ENCODE measurements around the gene KYAT1. TPM values are rescaled to one million over a fixed set of nuclear protein-coding genes. Genes with fewer than 3 reads are reported as not detected.

The KYAT1 gene
- total and polyA plus RNA-seq, 4 experiments from 2014 or later: 9.8 to 12.4 (median 11.3) TPM

DNA sequence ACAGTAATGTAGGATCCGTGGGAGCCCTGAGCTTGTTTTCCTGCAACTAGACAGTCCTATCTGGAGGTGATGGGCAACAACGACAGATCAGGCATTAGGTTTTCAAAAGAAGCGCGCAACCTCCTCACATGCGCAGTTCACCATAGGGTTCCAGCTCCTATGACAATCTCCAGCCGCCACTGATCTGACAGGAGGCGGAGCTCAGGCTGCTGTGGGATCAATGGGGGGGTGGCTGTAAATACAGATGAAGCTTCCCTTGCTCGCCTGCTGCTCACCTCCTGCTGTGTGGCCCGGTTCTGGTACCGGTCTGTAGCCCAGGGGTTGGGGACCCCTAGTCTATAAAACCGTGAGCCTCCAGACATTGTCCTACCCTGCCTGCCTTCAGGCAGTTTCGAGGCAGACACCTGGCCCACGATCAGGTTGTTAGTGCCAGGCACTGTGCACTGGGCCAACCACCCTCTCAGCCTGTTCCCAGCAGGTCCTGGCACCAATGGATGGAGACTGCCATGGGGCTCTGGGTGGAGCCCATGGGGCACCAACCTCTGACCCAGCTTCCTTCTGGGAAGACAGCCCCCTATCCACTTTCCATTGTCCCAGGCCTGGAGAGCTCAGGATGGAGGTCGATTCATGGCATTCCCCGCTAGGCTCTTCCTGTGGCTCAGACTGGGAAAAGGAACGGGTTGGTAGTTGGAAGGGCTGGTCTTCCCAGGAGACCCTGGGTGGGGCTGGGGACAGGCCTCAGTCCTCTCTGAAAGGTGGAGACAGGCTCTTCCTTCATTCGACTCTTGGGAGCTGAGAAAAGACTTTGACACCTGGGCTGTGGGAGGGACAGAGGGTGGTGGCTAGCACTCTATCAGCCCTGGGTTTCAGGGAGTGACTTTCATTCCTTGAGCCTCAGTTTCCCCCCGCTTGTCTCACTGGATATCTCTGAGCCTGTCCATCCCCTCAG is 61.8 kb downstream of the KYAT1 start:
- intact Hi-C loops (cut with micrococcal nuclease): loop anchor here (2.0 to 10.0 kb wide), 3 partner anchors 61 to 171 kb away; partner anchors contain the start of genes KYAT1 and ZDHHC12
- Mint-ChIP-seq H3K36me3 (peaks cover 2 to 28% of the 10 kb centered on the region in 2 donors), H3K9me3 (peaks cover 0 to 2% (median 0%) of the 10 kb centered on the region in 8 donors), H3K4me3 (peak overlapping the region; percentile 82 to 88 (median 86)), H3K27ac (peak overlapping the region in 6 of 7 donors; percentile 41 to 92 (median 81)), H3K4me1 (peaks cover 7 to 37% (median 10%) of the 10 kb centered on the region in 4 donors), H3K27me3 (no peaks in the 10 kb centered on the region)
- DNase-seq: no peak
- H3K4me3 ChIP-seq (ENCODE audit: low read length in 2 of 2): no peak overlapping the region
- peaks cover 16% of the 10 kb centered on the region for H3K36me3 ChIP-seq (ENCODE audit: insufficient read depth, low read length)
- ChIA-PET POLR2A (ENCODE audit: partially characterized antibody) (interaction anchor here (0.9 to 4.0 kb wide), 9 partner anchors 9 to 269 kb away, joined by 3 to 77 read pairs (median 20); partner anchors contain the start of genes SET, SH3GLB2, SPOUT1 and SPTAN1), CTCF (ENCODE audit: partially characterized antibody) (interaction anchor here (1.4 to 1.5 kb wide), 2 partner anchors 10 to 11 kb away, joined by 4 read pairs; partner anchors contain the start of gene SPOUT1)
- H3K27ac ChIP-seq (ENCODE audit: low read depth, low read length): no peak overlapping the region
- H3K4me1 ChIP-seq (ENCODE audit: insufficient read depth, low read length): peaks cover 19% of the 10 kb centered on the region
- no peaks in the 10 kb centered on the region for H3K9me3 ChIP-seq (ENCODE audit: control insufficient read depth in 1 of 2, low read length in 2 of 2)
- no peaks in the 10 kb centered on the region for H3K27me3 ChIP-seq (ENCODE audit: insufficient read depth, low read length)

DNA sequence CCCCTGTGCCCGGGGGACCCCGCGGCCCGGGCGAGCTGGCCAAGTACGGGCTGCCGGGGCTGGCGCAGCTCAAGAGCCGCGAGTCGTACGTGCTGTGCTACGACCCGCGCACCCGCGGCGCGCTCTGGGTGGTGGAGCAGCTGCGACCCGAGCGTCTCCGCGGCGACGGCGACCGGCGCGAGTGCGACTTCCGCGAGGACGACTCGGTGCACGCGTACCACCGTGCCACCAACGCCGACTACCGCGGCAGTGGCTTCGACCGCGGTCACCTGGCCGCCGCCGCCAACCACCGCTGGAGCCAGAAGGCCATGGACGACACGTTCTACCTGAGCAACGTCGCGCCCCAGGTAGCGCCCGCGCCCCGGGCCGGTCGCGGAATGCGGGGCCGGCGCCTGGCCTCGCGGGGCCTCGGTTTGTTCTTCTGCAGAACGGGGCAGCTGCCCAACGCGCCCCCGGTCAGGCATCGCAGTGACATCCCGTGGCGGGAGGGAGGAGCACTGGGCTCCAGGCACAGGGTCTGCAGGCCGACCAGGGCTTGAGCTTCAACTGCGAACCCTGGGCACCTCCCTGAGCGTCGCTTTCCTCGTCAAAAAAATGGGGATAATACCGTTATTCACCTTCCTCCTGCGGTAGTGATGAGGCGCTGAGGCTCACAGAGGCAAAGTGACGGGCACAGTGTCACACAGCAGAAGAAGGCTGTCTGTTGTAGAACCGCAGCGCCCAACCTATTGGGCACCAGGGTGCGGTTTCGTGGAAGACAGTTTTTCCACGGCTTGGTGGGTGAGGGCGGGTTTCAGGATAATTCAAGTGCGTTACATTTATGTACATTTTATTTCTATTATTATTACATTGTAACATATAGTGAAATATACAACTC is 62.7 kb downstream of the KYAT1 start:
- peak in 4 of 5 donors; percentile 16 to 56 (median 48) for DNase-seq
- Histone ChIP-seq H3K27me3 (ENCODE audit: insufficient read depth, low read length) (no peaks in the 10 kb centered on the region), H3K36me3 (ENCODE audit: insufficient read depth, low read length) (peaks cover 8% of the 10 kb centered on the region), H3K27ac (ENCODE audit: low read depth, low read length) (peak overlapping the region; percentile 35), H3K4me3 (ENCODE audit: low read length in 2 of 2) (peak overlapping the region; percentile 11 to 69), H3K4me1 (ENCODE audit: insufficient read depth, low read length) (peaks cover 19% of the 10 kb centered on the region), H3K9me3 (ENCODE audit: control insufficient read depth in 1 of 2, low read length in 2 of 2) (no peaks in the 10 kb centered on the region)
- intact Hi-C loops (cut with micrococcal nuclease): loop anchor here (1.0 to 10.0 kb wide), 5 partner anchors 10 to 170 kb away; partner anchors contain the start of genes KYAT1, SPOUT1, ZDHHC12 and ZER1
- CTCF ChIA-PET (ENCODE audit: partially characterized antibody): interaction anchor here (0.5 to 2.0 kb wide), 28 partner anchors 8 to 497 kb away, joined by 3 to 33 read pairs (median 4); partner anchors contain the start of genes COQ4, SPOUT1, TRUB2 and ZER1
- H3K9me3 Mint-ChIP-seq: peaks cover 0 to 2% (median 0%) of the 10 kb centered on the region in 8 donors
- peak overlapping the region; percentile 62 to 95 (median 84) for H3K27ac Mint-ChIP-seq
- no peaks in the 10 kb centered on the region for H3K27me3 Mint-ChIP-seq
- POLR2A ChIA-PET (ENCODE audit: partially characterized antibody): interaction anchor here (0.5 to 4.0 kb wide), 26 partner anchors 9 to 1068 kb away, joined by 3 to 77 read pairs (median 5); partner anchors contain the start of genes DYNC2I2, GLE1, KYAT1 and LRRC8A
- peaks cover 0 to 20% of the 10 kb centered on the region in 2 donors for H3K36me3 Mint-ChIP-seq
- peak overlapping the region; percentile 83 to 88 (median 86) for H3K4me3 Mint-ChIP-seq
- peaks cover 7 to 37% (median 10%) of the 10 kb centered on the region in 4 donors for H3K4me1 Mint-ChIP-seq

DNA sequence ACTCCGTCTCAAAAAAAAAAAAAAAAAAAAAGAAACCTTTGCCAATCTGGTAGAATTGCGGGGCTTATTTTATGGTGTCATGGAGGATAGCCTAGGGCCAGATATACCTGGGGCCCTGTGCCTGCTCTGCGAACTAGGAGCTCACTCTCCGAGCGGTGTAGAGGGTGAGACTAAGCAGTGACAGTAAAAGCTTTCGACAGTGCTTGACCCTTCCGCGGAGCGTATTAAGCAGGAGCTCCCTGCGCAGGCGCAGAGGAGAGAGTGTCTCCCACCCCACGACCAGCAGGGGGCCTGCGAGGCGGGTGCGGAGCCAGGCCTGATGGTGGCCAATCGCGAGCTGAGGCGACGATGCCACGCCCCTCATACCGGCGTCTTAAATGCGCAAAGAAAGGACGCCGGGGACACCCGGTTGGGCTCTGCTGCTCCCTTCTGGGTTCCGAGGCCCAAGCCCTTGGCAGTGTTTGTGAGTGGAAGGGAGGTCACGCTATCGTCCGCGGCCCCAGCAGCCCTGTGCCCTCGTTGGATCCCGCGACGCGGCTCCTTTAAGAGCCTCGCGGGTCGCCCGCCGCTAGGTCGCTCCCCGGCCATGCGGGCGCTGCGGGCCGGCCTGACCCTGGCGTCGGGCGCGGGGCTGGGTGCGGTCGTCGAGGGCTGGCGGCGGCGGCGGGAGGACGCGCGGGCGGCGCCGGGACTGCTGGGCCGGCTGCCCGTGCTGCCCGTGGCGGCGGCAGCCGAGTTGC is 63.5 kb downstream of the KYAT1 start, which contains the start of gene ENDOG:
TSS of gene ENDOG (plus strand) at position 402 of the 740 bp plus-strand sequence. CDS start at position 587, 185 bp downstream.
- no peaks in the 10 kb centered on the region for H3K9me3 ChIP-seq (ENCODE audit: control insufficient read depth in 1 of 2, low read length in 2 of 2)
- H3K4me3 ChIP-seq (ENCODE audit: low read length in 2 of 2): peak within 1 kb of the TSS; percentile 42 to 69
- H3K4me1 ChIP-seq (ENCODE audit: insufficient read depth, low read length): peaks cover 19% of the 10 kb centered on the region
- ChIA-PET POLR2A (ENCODE audit: partially characterized antibody) (interaction anchor here (0.6 to 4.0 kb wide), 31 partner anchors 8 to 1069 kb away, joined by 3 to 77 read pairs (median 5); partner anchors contain the start of genes DOLK, DYNC2I2, GLE1 and KYAT1), CTCF (ENCODE audit: partially characterized antibody) (interaction anchor here (0.5 to 2.0 kb wide), 34 partner anchors 8 to 496 kb away, joined by 3 to 33 read pairs (median 4); partner anchors contain the start of genes COQ4, KYAT1, LRRC8A and PKN3)
- peak; percentile 95 to 97 (median 96) for DNase-seq
- peak within 1 kb of the TSS; percentile 45 for H3K27ac ChIP-seq (ENCODE audit: low read depth, low read length)
- Mint-ChIP-seq H3K4me3 (peak within 1 kb of the TSS; percentile 87 to 97 (median 89)), H3K27ac (peak within 1 kb of the TSS; percentile 86 to 96 (median 93)), H3K36me3 (peaks cover 0 to 18% of the 10 kb centered on the region in 2 donors), H3K9me3 (peaks cover 0 to 2% (median 0%) of the 10 kb centered on the region in 8 donors), H3K27me3 (no peaks in the 10 kb centered on the region), H3K4me1 (peaks cover 7 to 37% (median 10%) of the 10 kb centered on the region in 4 donors)
- intact Hi-C loops (cut with micrococcal nuclease): loop anchor here (1.0 to 10.0 kb wide), 5 partner anchors 11 to 169 kb away; partner anchors contain the start of genes KYAT1, SPOUT1, ZDHHC12 and ZER1
- H3K27me3 ChIP-seq (ENCODE audit: insufficient read depth, low read length): no peaks in the 10 kb centered on the region
- peaks cover 8% of the 10 kb centered on the region for H3K36me3 ChIP-seq (ENCODE audit: insufficient read depth, low read length)

DNA sequence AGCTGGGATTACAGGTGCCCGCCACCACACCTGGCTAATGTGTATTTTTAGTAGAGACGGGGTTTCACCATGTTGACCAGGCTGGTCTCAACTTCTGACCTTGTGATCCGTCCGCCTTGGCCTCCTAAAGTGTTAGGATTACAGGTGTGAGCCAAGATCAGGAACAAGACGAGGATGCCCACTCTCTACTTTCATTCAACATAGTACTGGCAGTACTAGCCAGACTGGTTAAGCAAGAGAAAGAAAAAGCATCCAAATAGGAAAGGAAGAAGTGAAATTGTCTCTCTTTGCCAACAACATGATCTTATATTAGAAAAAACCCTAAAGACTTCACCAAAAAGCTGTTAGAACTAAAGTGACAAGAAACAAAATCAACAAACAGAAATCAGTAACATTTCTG is 70.9 kb downstream of the KYAT1 start:
- intact Hi-C loops (cut with micrococcal nuclease): loop anchor here (10.0 kb wide), 1 partner anchor 86 kb away; the partner anchor contains the start of gene ZDHHC12
- Histone ChIP-seq H3K36me3 (ENCODE audit: insufficient read depth, low read length) (peaks cover 10% of the 10 kb centered on the region), H3K4me1 (ENCODE audit: insufficient read depth, low read length) (no peaks in the 10 kb centered on the region), H3K9me3 (ENCODE audit: control insufficient read depth in 1 of 2, low read length in 2 of 2) (no peaks in the 10 kb centered on the region), H3K27me3 (ENCODE audit: insufficient read depth, low read length) (no peaks in the 10 kb centered on the region), H3K27ac (ENCODE audit: low read depth, low read length) (no peak overlapping the region), H3K4me3 (ENCODE audit: low read length in 2 of 2) (no peak overlapping the region)
- H3K27me3 Mint-ChIP-seq: no peaks in the 10 kb centered on the region
- H3K4me3 Mint-ChIP-seq: no peak overlapping the region
- H3K36me3 Mint-ChIP-seq: peaks cover 9 to 15% of the 10 kb centered on the region in 2 donors
- peaks cover 0 to 2% (median 0%) of the 10 kb centered on the region in 4 donors for H3K4me1 Mint-ChIP-seq
- no peaks in the 10 kb centered on the region for H3K9me3 Mint-ChIP-seq
- peak overlapping the region in 1 of 7 donors; percentile 47 for H3K27ac Mint-ChIP-seq
- POLR2A ChIA-PET (ENCODE audit: partially characterized antibody): interaction anchor here (1.1 kb wide), 1 partner anchor 7 kb away, joined by 3 read pairs; the partner anchor contains the start of gene ENDOG
- DNase-seq: no peak
- CTCF ChIA-PET (ENCODE audit: partially characterized antibody): no interaction called here

DNA sequence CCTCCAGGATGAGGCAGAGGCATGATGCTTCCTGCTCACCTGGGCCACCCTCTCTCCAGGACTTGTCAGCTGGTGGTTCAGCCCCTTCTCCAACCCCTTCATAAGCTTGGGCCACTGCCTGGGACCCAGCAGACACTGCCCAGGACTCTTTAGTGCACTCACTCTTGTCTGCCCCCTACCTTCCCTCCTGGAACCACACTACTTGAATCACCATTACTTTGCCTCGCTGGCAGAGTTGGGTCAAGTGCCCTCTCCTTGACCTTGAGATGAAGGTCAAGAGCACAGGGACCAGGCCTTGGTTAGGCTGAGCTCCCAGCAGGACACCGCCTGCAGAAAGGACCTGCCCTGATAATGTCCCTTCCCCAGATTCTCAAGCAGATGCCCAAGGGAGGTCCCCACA is 71.9 kb downstream of the KYAT1 start:
- intact Hi-C loops (cut with micrococcal nuclease): loop anchor here (10.0 kb wide), 1 partner anchor 85 kb away; the partner anchor contains the start of gene ZDHHC12
- POLR2A ChIA-PET (ENCODE audit: partially characterized antibody): interaction anchor here (1.1 kb wide), 1 partner anchor 8 kb away, joined by 3 read pairs; the partner anchor contains the start of gene ENDOG
- peak overlapping the region in 3 of 7 donors; percentile 0 to 27 (median 27) for H3K27ac Mint-ChIP-seq

More for the DNA sequence above, 71.9 kb downstream of the KYAT1 start:
- Mint-ChIP-seq H3K4me3 (no peak overlapping the region), H3K9me3 (no peaks in the 10 kb centered on the region), H3K36me3 (peaks cover 9 to 21% of the 10 kb centered on the region in 2 donors), H3K27me3 (no peaks in the 10 kb centered on the region), H3K4me1 (no peaks in the 10 kb centered on the region)
- no peak overlapping the region for H3K27ac ChIP-seq (ENCODE audit: low read depth, low read length)
- no peaks in the 10 kb centered on the region for H3K4me1 ChIP-seq (ENCODE audit: insufficient read depth, low read length)
- no peaks in the 10 kb centered on the region for H3K9me3 ChIP-seq (ENCODE audit: control insufficient read depth in 1 of 2, low read length in 2 of 2)
- CTCF ChIA-PET (ENCODE audit: partially characterized antibody): interaction anchor here (0.6 to 2.2 kb wide), 2 partner anchors 9 to 58 kb away, joined by 3 to 7 read pairs; partner anchors contain the start of gene ENDOG
- no peak for DNase-seq
- no peaks in the 10 kb centered on the region for H3K27me3 ChIP-seq (ENCODE audit: insufficient read depth, low read length)
- no peak overlapping the region for H3K4me3 ChIP-seq (ENCODE audit: low read length in 2 of 2)
- peaks cover 16% of the 10 kb centered on the region for H3K36me3 ChIP-seq (ENCODE audit: insufficient read depth, low read length)
